Right lung (tissue), 10 donors: Measurements from ENCODE around the gene SMLR1. TPM values are rescaled to one million over a fixed set of nuclear protein-coding genes. Genes with fewer than 3 reads are reported as not detected.
"Not testable (repeated sequence)": the region's sequence is repeated elsewhere in the genome, so short reads cannot be mapped to it uniquely, and the experiment has no call there.

Experiments used
- DNase-seq, 2 donors: peaks; one replicate each; pipeline ENCODE4 v3.0.0-alpha.2; 2013
- long read RNA-seq, 8 donors: transcript quantifications; one replicate each; lab custom pipeline, GENCODE V29; 2026
- polyA plus RNA-seq, 5 donors: library from polyadenylated mRNA; unstranded; fragments of 120-200 nt; gene quantifications; one replicate each; pipeline versions ENCODE4 v1.2.1 to v1.2.3, GENCODE V29; 2013; ENCODE audit warnings: inconsistent platforms in 1 of 5, low replicate concordance in 1 of 5; ENCODE audit not compliant: insufficient read length in 5 of 5, insufficient read depth in 1 of 5

The SMLR1 gene
- polyA plus RNA-seq = under 1 TPM; 0.08 to 0.33 (median 0.16) TPM
- long read RNA-seq, donor 1 = 0 reads
- long read RNA-seq, donor 2, partial matches to known transcripts = 31 of 52 reads
- long read RNA-seq, donor 2, other reads (novel, unspliced or antisense) = 21 of 52 reads
- long read RNA-seq, donor 3 = 0 reads
- long read RNA-seq, donor 4 = 0 reads
- long read RNA-seq, donor 5, partial matches to known transcripts = 305 of 311 reads
- long read RNA-seq, donor 5, other reads (novel, unspliced or antisense) = 5 of 311 reads
- long read RNA-seq, donor 6, partial matches to known transcripts = 0 of 2 reads
- long read RNA-seq, donor 6, other reads (novel, unspliced or antisense) = 0 of 2 reads
- long read RNA-seq, donor 7 = 0 reads
- long read RNA-seq, donor 8 = 0 reads

DNA sequence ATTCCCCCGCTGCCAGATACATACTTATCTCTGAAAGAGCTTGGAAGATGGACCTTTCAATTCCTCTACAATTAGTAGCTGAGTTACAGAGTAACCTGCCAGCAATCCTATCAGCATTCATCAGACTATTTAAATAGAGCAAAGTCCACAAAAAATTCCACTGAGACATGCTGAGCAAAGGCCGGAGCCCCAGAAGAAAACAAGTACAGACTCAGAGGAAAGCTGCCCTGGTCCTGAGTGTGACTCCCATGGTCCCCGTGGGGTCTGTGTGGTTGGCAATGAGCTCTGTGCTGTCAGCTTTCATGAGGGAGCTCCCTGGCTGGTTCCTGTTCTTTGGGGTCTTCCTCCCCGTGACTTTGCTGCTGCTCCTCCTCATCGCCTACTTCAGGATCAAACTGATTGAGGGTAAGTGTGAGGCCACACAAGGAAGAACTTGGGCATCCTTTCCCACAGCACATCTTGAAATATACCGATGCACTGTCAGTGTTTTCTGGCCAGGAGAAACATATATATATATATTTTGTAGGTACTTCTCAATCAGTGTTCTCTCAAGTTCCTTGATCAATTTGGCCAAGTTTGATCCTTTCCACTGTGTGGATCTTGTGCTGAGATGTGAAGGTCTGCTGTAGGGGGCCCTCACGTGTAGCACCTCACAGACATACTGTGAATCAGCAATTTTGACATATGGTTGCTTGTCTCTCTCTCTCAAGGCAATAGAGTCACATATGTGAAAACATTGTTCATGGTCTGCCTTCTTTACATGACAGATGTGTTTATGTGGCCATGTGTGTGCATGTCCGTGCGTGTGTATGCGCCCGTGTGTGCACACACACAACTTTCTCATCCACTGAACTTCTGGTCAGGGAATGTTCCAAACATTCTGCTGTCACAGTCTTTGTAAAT lies at the start of gene SMLR1:
Gene SMLR1, plus strand, starts transcription at position 160 of the 903 bp plus-strand sequence. Its CDS starts 8 bp downstream, at position 168.
- DNase-seq = no peak

DNA sequence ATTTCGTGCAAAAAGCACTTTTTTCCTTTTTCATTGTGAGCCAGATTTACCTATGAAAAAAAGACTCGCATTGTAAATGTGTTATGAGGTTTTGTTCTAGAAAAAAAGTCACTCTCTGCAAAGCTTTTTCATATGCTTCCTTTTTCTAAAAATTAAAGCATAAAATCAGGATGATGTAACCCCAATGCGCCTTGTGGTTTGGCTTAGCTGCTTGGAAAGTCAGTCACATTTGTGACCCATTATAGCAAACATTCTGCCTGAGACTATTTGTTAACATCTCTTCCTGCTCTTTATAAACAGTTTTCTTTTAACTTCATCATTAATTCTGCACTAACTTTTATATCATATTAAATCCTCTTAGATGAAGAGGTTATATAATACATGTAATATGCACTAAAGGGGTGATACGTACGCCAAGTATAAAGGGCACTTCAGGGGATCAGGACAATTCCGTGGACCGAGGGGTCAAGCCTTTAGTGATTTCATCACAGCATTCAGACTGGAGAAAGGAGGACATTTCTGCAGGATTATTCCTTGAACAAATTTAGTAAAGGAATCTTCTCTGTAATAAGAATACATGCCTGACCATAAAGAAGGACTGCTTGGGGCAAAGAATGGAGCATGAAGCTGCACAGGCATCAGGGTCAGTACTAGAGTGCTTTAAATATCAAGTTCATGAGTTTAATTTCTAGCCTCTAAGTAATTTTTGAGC lies 48.1 kb upstream of the SMLR1 start:
- peak in 1 of 2 donors; percentile 17 for DNase-seq

DNA sequence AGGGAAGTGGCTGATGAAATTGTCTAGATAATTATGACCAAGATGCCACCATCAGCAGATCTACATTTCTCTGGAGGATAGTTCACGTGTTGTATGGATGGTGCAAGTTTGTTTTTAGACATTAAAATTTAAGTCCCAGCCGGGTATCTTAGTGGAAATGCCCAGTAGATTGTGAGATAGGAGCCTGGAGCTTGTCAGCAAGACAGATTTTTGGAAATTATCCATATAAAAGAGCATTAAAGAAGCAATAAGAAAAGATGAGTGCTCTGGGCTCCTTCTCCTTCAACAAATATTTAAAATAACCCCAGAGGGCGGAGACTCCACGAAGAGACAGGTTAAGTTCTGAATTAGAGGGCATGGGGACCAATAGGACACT lies 47.6 kb upstream of the SMLR1 start:
- no peak for DNase-seq

DNA sequence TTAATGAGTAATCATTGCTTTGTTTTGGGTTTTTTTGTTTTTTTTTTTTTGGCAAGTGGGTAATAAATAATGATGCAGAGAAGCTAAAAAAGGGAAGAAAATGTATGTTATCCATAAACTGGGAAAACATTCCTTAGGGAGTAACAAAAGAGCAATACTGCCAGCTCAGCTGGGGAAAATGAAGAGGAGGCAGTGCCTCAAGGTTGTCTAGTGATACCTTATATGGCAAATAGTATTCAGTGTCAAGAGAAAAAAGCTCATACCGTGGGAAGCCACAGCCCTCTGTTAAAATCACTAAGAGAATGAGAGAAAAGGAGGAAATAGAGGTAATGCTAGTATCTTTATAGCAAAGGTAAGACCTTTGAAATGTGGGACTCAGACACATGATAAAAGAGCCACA lies 47.1 kb upstream of the SMLR1 start:
- DNase-seq = no peak

DNA sequence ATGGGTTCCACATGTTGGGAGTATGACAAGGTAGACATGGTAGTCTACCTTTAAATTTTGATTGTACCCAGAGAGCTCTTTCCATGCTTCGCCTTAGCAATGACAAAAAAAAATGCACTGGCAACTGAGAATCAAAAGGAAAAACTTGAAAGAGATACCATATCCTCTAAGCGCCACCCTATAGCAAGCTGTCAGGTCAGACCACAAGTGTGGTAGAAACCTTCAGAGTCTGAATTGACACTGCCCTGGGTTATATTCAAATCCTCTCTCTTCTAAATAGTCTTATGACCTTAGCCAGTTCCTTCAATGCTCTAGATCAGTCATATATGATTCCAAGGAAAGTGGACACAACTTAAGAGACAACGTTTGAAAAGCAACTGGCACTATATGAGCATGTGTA lies 45.6 kb upstream of the SMLR1 start:
- DNase-seq = no peak

DNA sequence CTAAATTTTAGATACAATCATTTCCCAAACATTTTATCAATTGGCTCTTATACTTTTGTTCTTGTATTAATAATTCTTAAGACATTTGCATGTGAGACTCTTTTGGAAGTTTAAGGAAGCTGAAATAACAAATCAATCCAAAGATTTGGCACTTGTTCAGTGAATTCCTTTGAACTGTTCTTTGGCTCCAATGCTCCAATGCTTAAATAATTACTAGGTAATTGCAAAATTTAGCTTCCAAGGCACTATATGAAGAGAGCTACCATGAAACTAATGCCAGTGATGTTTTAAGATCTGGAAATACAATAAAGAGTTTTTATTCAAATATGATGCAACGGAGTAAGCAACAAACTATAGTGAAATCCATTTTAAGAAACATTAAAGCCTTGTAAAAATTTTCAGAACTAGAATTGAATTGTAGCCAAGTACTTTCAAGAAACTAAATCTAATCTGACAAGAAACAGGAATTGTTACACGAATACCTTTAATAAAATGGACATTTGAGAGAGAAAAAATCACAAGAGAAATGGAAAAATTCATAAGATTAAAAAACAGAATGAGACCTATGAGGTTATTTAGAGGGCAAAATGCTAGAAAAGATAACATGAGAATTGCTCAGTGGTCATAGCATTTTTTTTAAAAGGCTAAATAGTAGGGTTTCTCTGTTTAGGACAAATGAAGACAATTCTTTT lies 43.6 kb upstream of the SMLR1 start:
- DNase-seq = peak; percentile 35 to 46

DNA sequence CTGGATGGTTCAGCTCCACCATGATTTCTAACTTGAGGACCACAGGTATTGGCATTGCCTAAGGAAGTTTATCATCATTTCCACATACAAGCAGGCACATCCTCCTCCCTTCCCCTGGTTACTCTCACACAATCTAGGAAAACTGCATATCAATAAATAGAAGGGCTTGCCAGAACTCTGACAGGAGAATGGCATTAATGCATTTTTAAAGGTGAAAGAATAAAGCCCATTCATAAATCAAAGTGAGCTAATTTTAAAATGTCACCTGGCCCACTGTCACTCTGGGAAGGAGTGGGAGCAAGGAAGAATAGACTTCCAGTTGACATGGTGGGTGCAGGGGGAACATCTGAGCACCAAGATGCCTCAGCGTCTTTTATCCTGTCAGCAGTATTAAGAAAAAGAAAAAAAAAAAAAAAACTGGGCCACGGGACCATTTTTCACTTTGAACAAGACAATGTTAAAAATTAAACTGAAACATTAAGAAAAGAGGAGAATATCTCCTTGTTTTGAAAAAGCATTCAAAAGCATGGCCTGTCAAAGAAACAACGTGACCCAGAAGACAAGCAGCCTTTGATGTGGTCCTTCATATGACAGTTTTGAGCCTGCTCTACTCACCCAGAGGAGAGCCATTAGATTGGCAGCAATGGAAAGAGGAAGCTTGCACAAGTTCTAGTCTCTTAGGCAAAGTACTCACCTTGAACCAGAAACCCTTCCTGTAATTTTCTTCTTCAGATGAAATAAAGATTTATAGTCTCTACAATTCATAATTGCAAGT lies 39.3 kb upstream of the SMLR1 start:
- DNase-seq = no peak

DNA sequence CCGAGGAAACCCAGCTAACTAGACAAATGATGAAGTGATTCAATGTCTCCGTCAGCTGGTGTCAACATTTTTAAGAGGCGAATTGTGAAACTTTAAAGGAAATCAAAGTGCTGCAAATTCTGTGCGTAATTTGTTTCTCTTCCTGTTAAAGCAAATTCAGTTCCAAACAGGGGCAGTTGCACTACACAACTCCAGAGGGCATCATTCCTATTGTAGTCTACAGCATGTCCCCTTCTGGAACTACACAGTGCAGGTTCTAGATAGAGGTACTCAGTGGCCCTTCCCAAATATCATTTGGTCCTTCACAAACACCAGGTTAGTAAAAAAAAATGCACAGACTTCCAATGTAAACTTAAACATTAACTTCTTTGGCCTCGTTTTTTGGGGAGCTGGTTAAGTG lies 38.3 kb upstream of the SMLR1 start:
- DNase-seq = peak in 1 of 2 donors; percentile 19

DNA sequence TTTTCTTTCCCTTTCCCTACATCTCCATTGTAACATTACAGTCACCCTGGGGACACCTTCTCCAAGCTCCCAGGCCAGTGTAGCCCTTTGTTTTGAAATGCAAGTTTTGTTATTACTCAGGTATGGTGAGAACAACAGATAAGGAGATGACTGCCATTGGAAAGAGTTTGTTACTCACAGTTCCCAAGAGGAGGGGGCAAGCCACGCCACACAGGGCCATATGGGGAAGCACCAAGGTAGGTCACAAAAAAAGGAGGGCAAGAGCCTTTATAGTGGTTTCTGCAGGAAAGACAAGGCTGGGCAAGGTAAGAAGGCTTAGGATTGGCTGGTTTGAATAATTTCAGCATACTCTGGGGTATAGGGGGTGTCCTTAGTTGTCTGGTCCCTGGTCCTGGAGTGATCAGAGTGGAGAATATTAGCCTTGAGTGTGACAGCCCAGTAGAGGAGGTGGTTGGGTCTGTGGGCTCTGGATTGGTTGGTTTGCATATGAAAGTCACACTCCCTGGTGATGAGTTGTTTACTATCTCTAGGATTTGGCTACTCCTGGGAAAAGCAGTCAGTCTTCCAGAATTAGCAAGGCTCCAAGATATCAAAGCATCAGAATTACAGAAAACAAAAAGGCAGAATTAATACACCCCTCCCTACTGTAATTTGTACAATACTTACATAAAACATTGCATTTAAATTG lies 33.1 kb upstream of the SMLR1 start:
- no peak for DNase-seq

DNA sequence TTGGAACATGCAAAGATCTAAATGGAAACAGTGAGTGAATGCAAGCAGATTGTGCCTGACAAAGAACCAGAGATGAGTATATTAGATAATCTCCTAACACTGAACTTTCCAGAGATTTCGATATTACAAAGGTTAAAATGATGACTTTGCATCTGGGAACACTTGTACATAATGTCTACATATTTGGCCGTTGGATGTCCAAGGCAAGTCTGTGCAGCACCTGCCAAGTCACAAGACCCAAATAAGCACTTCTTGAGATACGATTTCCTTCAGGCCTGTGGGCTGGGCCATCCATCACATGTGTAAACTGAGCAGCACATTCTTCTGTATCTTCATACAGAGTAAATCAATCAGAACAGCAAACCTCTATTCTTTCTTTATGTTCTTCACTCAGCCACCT lies 32.5 kb upstream of the SMLR1 start:
- DNase-seq = no peak

DNA sequence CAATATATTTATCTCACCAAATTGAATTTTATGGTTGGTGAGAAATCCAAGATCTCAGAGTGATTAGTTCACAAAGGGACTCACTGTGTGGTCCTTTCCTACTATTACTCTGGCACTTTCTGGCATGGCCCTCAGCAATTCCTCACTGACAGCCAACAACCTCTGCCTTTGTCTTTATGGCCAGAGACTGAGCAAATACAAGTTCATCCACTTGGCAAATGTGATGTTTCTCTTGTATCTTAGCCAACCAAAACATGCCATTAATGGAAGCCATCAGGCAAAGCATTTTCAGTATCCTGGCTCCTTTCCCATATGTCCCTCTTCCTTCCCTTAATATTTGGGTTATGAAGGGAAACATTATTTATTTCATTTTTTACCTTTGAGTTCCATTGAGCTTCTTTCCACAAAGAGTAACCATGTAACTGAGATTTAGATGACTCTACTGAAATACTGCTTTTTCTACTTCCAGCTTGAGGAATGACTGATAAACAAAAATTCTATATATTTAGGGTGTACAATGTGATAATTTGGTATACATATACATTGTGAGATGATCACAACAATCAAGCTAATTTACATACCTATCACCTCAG lies 30.8 kb upstream of the SMLR1 start:
- DNase-seq = peak in 1 of 2 donors; percentile 18

DNA sequence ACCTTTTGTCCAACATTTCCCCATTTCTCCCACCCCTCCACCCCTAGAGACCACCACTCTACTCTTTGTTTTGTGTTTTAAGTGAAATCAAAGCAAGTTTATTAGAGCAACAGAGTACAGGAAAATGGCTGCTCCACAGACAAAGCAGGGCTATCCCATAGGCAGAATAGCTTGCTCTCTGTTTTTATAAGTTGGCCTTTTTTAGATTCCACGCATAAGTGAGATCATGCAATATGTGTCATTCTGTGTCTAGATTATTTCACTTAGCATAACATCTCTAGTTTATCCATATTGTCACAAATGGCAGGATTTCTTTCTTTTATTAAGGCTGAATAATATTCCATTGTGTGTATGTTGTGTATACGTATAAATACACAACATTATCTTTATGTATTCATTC lies 30.1 kb upstream of the SMLR1 start:
- no peak for DNase-seq

DNA sequence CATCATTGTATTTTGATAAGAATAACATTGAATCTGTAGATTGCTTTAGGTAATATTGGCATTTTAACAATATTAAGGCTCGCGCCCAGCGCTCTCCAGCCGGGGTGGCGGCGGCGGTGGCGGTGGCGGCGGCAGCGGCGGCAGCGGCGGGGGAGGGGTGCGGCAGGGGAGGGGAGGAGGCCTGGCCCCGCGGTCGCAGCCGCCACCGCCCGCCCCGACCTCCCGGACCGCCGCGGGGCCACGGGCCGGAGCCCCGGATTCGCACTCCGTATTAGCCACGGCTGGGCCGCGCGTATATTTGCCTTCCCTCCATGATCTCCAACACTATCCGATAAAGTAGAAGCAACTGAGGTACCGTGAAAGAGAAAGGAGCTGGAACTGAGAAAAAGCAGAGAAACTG lies 25.8 kb upstream of the SMLR1 start:
- DNase-seq = not testable (repeated sequence)

DNA sequence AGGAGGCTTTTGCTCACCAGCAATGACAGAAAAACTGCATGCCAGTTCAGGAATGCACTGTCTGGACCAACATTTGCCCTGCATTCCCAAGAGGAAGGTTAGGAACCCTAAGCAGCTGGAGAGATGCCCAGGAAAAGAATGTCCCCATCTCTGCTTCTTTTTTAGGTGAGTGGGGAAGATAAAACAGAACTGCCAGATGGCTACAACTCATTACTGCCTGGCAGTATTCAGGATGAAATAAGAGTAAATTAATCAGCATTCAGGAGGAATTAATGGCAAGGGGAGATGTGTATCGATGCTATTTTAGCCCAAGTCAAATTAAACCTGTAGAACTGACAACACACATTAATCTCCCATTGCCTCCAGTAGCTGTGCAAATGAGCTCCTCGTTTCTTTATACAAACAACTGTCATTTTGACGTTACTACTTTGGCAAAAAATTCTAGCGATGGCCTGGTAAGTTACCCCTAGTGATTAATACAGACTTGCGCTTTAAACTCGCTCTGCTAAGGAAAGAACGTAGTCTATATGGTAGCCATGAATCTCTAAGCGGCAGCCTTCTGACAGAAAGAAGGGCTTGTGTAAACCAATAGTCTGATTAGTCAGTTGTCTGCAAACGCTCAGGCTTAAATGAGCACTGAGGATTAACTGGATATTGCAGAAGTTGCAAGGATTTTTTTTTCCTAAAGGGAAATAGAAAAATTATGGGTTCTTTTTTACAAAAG lies 16.7 kb upstream of the SMLR1 start:
- DNase-seq = no peak

DNA sequence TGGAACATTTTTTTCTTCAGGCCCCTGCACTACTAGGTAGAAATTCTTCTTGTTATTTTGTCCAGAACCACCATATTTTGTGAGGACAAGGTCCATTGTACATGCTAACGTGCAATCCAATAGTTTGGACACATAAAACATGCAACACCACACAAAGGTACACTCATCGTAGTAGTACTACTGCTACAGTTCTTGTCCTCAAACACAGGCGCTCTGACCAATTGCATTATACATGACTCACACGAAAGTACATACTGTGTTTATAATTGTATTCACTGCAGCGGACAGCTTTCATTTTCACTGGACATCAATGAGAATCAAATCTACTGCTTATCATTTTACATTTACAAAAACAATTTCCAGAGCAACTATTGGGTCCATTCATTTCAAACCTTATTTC lies 15.3 kb upstream of the SMLR1 start:
- DNase-seq = no peak

DNA sequence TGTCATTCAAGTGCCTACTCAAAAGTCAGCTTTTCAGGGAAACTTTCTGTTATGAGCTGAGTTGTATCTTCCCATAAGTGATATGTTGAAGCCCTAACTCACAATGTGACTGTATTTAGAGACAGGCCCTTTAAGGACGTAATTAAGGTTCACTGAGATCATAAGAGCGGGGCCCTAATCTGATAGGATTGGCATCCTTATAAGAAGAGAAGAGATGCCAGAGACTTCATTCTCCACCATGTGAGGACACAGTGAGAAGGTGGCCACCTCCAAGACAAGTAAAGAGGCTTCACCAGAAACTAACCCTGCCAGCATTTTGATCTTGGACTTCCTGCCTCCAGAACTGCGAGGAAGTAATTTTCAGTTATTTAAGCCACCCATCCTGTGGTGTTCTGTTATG lies 12.7 kb upstream of the SMLR1 start:
- DNase-seq = no peak

DNA sequence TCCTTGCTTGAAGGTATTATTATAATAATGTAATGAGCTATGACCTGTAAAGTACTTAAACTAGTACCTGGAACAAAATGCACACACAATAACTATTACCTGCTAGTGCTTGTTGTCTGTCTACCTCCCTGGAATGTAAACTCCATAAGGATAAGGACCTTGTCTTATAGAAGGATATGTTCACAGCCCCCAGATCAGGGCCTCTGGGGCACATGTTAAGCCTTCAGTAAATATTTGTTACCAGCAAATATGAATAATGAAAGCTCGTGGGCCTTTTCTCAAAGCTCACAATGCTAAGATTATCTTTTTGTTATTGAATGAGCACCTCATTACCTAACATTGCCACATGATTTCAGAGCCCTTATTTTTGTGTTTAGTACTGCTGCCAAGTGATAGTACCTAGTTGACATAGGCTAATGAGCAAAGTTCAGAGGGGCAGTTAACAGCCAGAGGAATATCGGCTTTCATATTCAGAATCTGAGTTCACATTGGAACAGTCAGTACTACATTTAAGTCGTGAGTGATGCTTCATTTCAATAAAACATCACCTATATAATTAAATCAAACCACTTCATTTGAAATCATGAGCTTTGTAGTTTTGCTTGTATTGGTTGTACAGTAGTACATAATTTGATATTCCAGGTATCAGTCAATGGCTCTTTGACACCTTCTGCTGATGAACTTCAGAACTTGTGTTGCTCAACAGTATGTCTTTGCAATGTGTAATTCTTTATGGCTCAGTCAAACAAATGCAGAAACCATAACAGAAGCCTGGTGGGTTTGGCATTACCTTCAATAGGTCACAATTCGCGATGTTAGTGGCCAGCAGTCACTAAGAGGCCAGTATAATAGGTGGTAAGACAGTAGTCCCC lies 11.8 kb upstream of the SMLR1 start:
- DNase-seq = no peak

DNA sequence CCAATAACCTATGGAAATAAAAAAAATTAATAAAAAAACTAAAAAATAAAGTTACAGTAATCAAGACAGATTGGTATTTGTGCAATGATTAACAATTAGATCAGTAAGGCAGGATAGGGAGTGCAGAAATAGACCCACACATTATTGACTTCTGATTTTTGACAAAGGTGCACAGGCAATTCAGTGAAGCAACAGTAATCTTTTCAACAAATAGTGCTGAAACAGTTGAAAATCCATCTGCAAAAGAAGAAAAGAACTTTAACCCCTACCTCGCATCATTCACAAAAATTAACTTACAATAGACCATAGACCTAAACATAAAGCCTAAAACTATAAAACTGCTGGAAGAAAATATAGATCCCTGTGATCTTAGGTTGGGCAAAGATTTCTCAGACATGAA lies 4.5 kb upstream of the SMLR1 start:
- DNase-seq = no peak
